Uterus (tissue), 4 donors: Measurements from ENCODE around the gene TMF1. TPM values are rescaled to one million over a fixed set of nuclear protein-coding genes. Genes with fewer than 3 reads are reported as not detected.

Experiments used
- DNase-seq, 2 donors: peaks; one replicate each; pipeline ENCODE4 v3.0.0-alpha.2; 2019 to 2020
- H3K27ac ChIP-seq, 2 donors: fragments of 200-600 bp; sonication (generic); 1 replicate in 1 of 2; 2 replicates in 1 of 2; pipeline ENCODE4 v1.5.1; 2016 to 2018
- H3K27me3 ChIP-seq, 2 donors: fragments of 200-600 bp; sonication (generic); one replicate each; pipeline ENCODE4 v1.5.1; 2018 to 2019; ENCODE audit warnings: control low read depth in 1 of 2
- H3K36me3 ChIP-seq, 2 donors: fragments of 200-600 bp; sonication (generic); one replicate each; pipeline ENCODE4 v1.5.1; 2019; ENCODE audit warnings: control low read depth in 1 of 2
- H3K4me1 ChIP-seq, 2 donors: fragments of 200-600 bp; sonication (generic); one replicate each; pipeline ENCODE4 v1.5.1; 2018 to 2019; ENCODE audit warnings: control low read depth in 1 of 2
- H3K4me3 ChIP-seq, 2 donors: fragments of 200-600 bp; sonication (generic); 1 replicate in 1 of 2; 2 replicates in 1 of 2; pipeline ENCODE4 v1.5.1; 2018 to 2019; ENCODE audit warnings: mild to moderate bottlenecking in 1 of 2
- H3K9me3 ChIP-seq, 2 donors: fragments of 200-600 bp; sonication (generic); one replicate each; pipeline ENCODE4 v1.5.1; 2019; ENCODE audit warnings: control low read depth in 1 of 2
- CTCF ChIP-seq, 4 experiments: fragments of 200-600 bp in 2 of 4; fragments of 450-650 bp in 2 of 4; sonication (generic) in 2 of 4; IDR thresholded peaks; one replicate each; pipeline ENCODE4 v1.5.1; 2016 to 2019; ENCODE audit warnings: antibody characterized with exemption in 4 of 4, mild to moderate bottlenecking in 2 of 4, moderate library complexity in 1 of 4
- POLR2A ChIP-seq, 2 donors: fragments of 450-650 bp; IDR thresholded peaks; one replicate each; pipeline ENCODE4 v1.6.1; 2016; ENCODE audit warnings: antibody characterized with exemption in 2 of 2, mild to moderate bottlenecking in 1 of 2, moderate library complexity in 1 of 2
- intact Hi-C: fragments of 100-400 bp; cut with DNase I; formaldehyde crosslinking; loops from one replicate; pipeline ENCODE4 v1.15.1; 2023; ENCODE audit warnings: low total_unique reads
- total RNA-seq, 4 donors: library from RNA; depleted of rRNA in 3 of 4; stranded (reverse); fragments of >200 nt in 3 of 4; gene quantifications; one replicate each; pipeline versions ENCODE4 v1.1.0 to v1.2.4, GENCODE V29; 2014 to 2023
- donor health status: DM: yes; HTN: yes; CAD: no.

TMF1 gene
- total RNA-seq, 4 donors from 2014 or later, result 24.1 to 69.3 (median 44.9) TPM

- TF ChIP-seq POLR2A (IDR thresholded peaks at IDR 0.05) (no peak), CTCF (IDR thresholded peaks at IDR 0.05) (no peak)
Observed at GRCh38 chr3:69059688-69060087, 7.6 kb upstream of the TMF1 start.

GRCh38 chr3:69058947-69059224 lies 6.8 kb upstream of the TMF1 start:
- intact Hi-C loops, result no loop called here
- no peak for TF ChIP-seq POLR2A (IDR thresholded peaks at IDR 0.05)
- no peaks in the 10 kb centered on the region for H3K9me3 ChIP-seq
- no peak overlapping the region for H3K27ac ChIP-seq
- no peaks in the 10 kb centered on the region for H3K4me1 ChIP-seq
- H3K36me3 ChIP-seq, result no peaks in the 10 kb centered on the region
- no peak overlapping the region for H3K4me3 ChIP-seq
- no peaks in the 10 kb centered on the region for H3K27me3 ChIP-seq
- DNase-seq, result no peak

More at GRCh38 chr3:69059688-69060087, 7.6 kb upstream of the TMF1 start:
- H3K27me3 ChIP-seq, result no peaks in the 10 kb centered on the region
- no peak overlapping the region for H3K27ac ChIP-seq
- intact Hi-C loops, result no loop called here
- no peaks in the 10 kb centered on the region for H3K9me3 ChIP-seq
- no peaks in the 10 kb centered on the region for H3K36me3 ChIP-seq
- H3K4me3 ChIP-seq, result no peak overlapping the region
- no peak for DNase-seq
- H3K4me1 ChIP-seq, result no peaks in the 10 kb centered on the region

- TF ChIP-seq CTCF (IDR thresholded peaks at IDR 0.05), result no peak
- Histone ChIP-seq H3K27ac (no peak overlapping the region), H3K4me1 (no peaks in the 10 kb centered on the region), H3K9me3 (no peaks in the 10 kb centered on the region), H3K4me3 (no peak overlapping the region), H3K27me3 (no peaks in the 10 kb centered on the region), H3K36me3 (no peaks in the 10 kb centered on the region)
- intact Hi-C loops, result no loop called here
- no peak for DNase-seq
Observed at GRCh38 chr3:69058180-69058946, 6.2 kb upstream of the TMF1 start.

GRCh38 chr3:69052472-69052898 lies 352 bp upstream of the TMF1 start:
- TF ChIP-seq CTCF (IDR thresholded peaks at IDR 0.05) (no peak), POLR2A (IDR thresholded peaks at IDR 0.05) (no peak)
- Histone ChIP-seq H3K9me3 (no peaks in the 10 kb centered on the region), H3K4me3 (peak overlapping the region; percentile 56 to 80), H3K27me3 (no peaks in the 10 kb centered on the region), H3K27ac (peak overlapping the region; percentile 87 to 95), H3K4me1 (no peaks in the 10 kb centered on the region), H3K36me3 (no peaks in the 10 kb centered on the region)
- no peak for DNase-seq
- intact Hi-C loops, result no loop called here

GRCh38 chr3:69048990-69049389 lies 3.1 kb downstream of the TMF1 start:
- intact Hi-C loops, result no loop called here
- TF ChIP-seq CTCF (IDR thresholded peaks at IDR 0.05), result no peak
- no peak for TF ChIP-seq POLR2A (IDR thresholded peaks at IDR 0.05)
- Histone ChIP-seq H3K36me3 (no peaks in the 10 kb centered on the region), H3K9me3 (no peaks in the 10 kb centered on the region), H3K4me3 (no peak overlapping the region), H3K27ac (no peak overlapping the region), H3K4me1 (no peaks in the 10 kb centered on the region), H3K27me3 (no peaks in the 10 kb centered on the region)
- DNase-seq, result no peak

GRCh38 chr3:69044608-69045007 lies 7.5 kb downstream of the TMF1 start:
- no peaks in the 10 kb centered on the region for H3K36me3 ChIP-seq
- no peak for TF ChIP-seq POLR2A (IDR thresholded peaks at IDR 0.05)
- TF ChIP-seq CTCF (IDR thresholded peaks at IDR 0.05), result no peak
- no peaks in the 10 kb centered on the region for H3K27me3 ChIP-seq
- H3K4me1 ChIP-seq, result no peaks in the 10 kb centered on the region
- intact Hi-C loops, result no loop called here
- H3K9me3 ChIP-seq, result no peaks in the 10 kb centered on the region
- no peak overlapping the region for H3K4me3 ChIP-seq
- no peak for DNase-seq
- no peak overlapping the region for H3K27ac ChIP-seq
